HepG2 (cell line): Measurements from ENCODE around the gene ITGA2. TPM values are rescaled to one million over a fixed set of nuclear protein-coding genes. Genes with fewer than 3 reads are reported as not detected.

Source experiments
- ATF1 ChIP-seq: IDR thresholded peaks from 2 replicates; pipeline ENCODE4 v1.6.1; 2016; ENCODE audit warnings: mild to moderate bottlenecking, control low read depth
- FOXC1 ChIP-seq: sonication (generic); formaldehyde crosslinking; IDR thresholded peaks from 2 replicates; pipeline ENCODE4 v1.8.0; 2022; ENCODE audit warnings: mild to moderate bottlenecking, missing genetic modification reagents, borderline replicate concordance
- MBNL3 ChIP-seq: fragments of 250-450 bp; sonication (Bioruptor Pico); conservative IDR thresholded peaks from 2 replicates; pipeline ENCODE4 v1.8.0; 2022; ENCODE audit warnings: mild to moderate bottlenecking, inconsistent platforms
- RARA ChIP-seq: IDR thresholded peaks from 2 replicates; pipeline ENCODE4 v1.6.1; 2016; ENCODE audit warnings: missing genetic modification reagents, missing compliant biosample characterization
- ZMYM4 ChIP-seq: sonication (generic); formaldehyde crosslinking; IDR thresholded peaks from 2 replicates; pipeline ENCODE4 v1.8.1; 2023; ENCODE audit warnings: mild to moderate bottlenecking, missing genetic modification reagents
- polyA plus RNA-seq, 8 experiments: library from polyadenylated mRNA; depleted of rRNA in 3 of 8; stranded (reverse) in 7 of 8; unstranded in 1 of 8; fragments of >200 nt; fragmentation: Illumina TruSeq in 4 of 8; extraction: Trizol in 4 of 8; gene quantifications; 2 replicates each; pipeline versions ENCODE4 v1.2.1 to v1.2.3, GENCODE V29; 2011 to 2016; ENCODE audit warnings: low read depth in 4 of 8, missing spikeins in 1 of 8, mixed read lengths in 1 of 8; ENCODE audit not compliant: insufficient read depth in 1 of 8
- total RNA-seq, 5 experiments: library from RNA; depleted of rRNA; stranded (reverse); fragments of >200 nt; fragmentation: Illumina TruSeq; extraction: Trizol; gene quantifications; 2 replicates each; pipeline ENCODE4 v1.2.3, GENCODE V29; 2016; ENCODE audit warnings: low read depth in 1 of 5
- TF ChIP-seq, protein P1 (sequence below): sonication (generic); formaldehyde crosslinking; IDR thresholded peaks from 2 replicates; pipeline ENCODE4 v1.4.0; 2020; ENCODE audit warnings: missing genetic modification reagents, borderline replicate concordance
- TF ChIP-seq, protein P2 (sequence below), 2 experiments: sonication (generic) in 1 of 2; formaldehyde crosslinking in 1 of 2; IDR thresholded peaks; 2 replicates each; pipeline versions ENCODE4 v1.6.1 to v1.9.0; 2014 to 2022; ENCODE audit warnings: antibody characterized with exemption in 1 of 2, borderline replicate concordance in 1 of 2, inconsistent platforms in 1 of 2, low read depth in 1 of 2, missing genetic modification reagents in 1 of 2
- TF ChIP-seq, protein P3 (sequence below): sonication (generic); formaldehyde crosslinking; IDR thresholded peaks from 2 replicates; pipeline ENCODE4 v1.5.1; 2020; ENCODE audit warnings: mild to moderate bottlenecking, missing genetic modification reagents, borderline replicate concordance
- TF ChIP-seq, protein P4 (sequence below): sonication (generic); formaldehyde crosslinking; IDR thresholded peaks from 2 replicates; pipeline ENCODE4 v1.4.0; 2020; ENCODE audit warnings: missing genetic modification reagents, mild to moderate bottlenecking, borderline replicate concordance
- TF ChIP-seq, protein P5 (sequence below): sonication (generic); formaldehyde crosslinking; IDR thresholded peaks from 2 replicates; pipeline ENCODE4 v1.4.0; 2020; ENCODE audit warnings: missing genetic modification reagents
- TF ChIP-seq, protein P6 (sequence below): sonication (generic); formaldehyde crosslinking; IDR thresholded peaks from 2 replicates; pipeline ENCODE4 v1.4.0; 2020; ENCODE audit warnings: missing genetic modification reagents

ITGA2 gene
- total and polyA plus RNA-seq, 2 of the 13 experiments (the other 11 are each of a cell fraction or from before 2014, with no cell fraction given), result 15.8 to 58.3 TPM

DNA sequence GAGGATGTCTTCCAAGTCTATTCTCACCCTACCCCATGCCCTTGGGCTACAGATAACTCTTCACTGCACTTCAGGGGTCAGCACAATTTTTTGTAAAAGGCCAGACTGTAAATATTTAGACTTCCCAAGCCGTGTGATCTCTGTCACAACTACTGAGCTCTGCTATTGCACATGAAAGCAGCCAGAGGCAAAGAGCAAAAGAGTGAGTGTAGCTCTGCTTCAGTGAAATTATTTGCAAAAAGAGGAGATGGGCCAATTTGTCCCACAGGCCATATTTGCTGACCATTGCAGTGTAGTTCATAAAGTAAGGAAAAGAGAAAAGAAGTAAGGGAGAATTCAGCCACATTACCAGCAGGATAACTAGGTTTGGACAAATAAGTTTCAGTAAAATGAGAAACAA, 127.4 kb downstream of the ITGA2 start (continued):
- TF ChIP-seq FOXC1 (no peak), RARA (peak; percentile 70), MBNL3 (CRISPR knock-in tag) (no peak), ZMYM4 (CRISPR knock-in tag) (peak; percentile 85), ATF1 (CRISPR knock-in tag) (no peak)
- TF ChIP-seq, protein P1, sequence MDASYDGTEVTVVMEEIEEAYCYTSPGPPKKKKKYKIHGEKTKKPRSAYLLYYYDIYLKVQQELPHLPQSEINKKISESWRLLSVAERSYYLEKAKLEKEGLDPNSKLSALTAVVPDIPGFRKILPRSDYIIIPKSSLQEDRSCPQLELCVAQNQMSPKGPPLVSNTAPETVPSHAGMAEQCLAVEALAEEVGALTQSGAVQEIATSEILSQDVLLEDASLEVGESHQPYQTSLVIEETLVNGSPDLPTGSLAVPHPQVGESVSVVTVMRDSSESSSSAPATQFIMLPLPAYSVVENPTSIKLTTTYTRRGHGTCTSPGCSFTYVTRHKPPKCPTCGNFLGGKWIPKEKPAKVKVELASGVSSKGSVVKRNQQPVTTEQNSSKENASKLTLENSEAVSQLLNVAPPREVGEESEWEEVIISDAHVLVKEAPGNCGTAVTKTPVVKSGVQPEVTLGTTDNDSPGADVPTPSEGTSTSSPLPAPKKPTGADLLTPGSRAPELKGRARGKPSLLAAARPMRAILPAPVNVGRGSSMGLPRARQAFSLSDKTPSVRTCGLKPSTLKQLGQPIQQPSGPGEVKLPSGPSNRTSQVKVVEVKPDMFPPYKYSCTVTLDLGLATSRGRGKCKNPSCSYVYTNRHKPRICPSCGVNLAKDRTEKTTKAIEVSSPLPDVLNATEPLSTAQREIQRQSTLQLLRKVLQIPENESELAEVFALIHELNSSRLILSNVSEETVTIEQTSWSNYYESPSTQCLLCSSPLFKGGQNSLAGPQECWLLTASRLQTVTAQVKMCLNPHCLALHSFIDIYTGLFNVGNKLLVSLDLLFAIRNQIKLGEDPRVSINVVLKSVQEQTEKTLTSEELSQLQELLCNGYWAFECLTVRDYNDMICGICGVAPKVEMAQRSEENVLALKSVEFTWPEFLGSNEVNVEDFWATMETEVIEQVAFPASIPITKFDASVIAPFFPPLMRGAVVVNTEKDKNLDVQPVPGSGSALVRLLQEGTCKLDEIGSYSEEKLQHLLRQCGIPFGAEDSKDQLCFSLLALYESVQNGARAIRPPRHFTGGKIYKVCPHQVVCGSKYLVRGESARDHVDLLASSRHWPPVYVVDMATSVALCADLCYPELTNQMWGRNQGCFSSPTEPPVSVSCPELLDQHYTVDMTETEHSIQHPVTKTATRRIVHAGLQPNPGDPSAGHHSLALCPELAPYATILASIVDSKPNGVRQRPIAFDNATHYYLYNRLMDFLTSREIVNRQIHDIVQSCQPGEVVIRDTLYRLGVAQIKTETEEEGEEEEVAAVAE (CRISPR knock-in tag), result no peak
- TF ChIP-seq, protein P2, sequence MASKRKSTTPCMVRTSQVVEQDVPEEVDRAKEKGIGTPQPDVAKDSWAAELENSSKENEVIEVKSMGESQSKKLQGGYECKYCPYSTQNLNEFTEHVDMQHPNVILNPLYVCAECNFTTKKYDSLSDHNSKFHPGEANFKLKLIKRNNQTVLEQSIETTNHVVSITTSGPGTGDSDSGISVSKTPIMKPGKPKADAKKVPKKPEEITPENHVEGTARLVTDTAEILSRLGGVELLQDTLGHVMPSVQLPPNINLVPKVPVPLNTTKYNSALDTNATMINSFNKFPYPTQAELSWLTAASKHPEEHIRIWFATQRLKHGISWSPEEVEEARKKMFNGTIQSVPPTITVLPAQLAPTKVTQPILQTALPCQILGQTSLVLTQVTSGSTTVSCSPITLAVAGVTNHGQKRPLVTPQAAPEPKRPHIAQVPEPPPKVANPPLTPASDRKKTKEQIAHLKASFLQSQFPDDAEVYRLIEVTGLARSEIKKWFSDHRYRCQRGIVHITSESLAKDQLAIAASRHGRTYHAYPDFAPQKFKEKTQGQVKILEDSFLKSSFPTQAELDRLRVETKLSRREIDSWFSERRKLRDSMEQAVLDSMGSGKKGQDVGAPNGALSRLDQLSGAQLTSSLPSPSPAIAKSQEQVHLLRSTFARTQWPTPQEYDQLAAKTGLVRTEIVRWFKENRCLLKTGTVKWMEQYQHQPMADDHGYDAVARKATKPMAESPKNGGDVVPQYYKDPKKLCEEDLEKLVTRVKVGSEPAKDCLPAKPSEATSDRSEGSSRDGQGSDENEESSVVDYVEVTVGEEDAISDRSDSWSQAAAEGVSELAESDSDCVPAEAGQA (IDR thresholded peaks at IDR 0.05; ENCODE audit: low read depth), result no peak
- TF ChIP-seq, protein P2 (CRISPR knock-in tag; IDR thresholded peaks at IDR 0.05; ENCODE audit: borderline replicate concordance), result no peak
- TF ChIP-seq, protein P3, sequence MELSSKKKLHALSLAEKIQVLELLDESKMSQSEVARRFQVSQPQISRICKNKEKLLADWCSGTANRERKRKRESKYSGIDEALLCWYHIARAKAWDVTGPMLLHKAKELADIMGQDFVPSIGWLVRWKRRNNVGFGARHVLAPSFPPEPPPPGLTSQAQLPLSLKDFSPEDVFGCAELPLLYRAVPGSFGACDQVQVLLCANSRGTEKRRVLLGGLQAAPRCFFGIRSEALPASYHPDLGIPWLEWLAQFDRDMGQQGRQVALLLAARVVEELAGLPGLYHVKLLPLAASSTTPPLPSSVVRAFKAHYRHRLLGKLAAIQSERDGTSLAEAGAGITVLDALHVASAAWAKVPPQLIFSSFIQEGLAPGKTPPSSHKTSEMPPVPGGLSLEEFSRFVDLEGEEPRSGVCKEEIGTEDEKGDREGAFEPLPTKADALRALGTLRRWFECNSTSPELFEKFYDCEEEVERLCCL (CRISPR knock-in tag), result no peak
- TF ChIP-seq, protein P4, sequence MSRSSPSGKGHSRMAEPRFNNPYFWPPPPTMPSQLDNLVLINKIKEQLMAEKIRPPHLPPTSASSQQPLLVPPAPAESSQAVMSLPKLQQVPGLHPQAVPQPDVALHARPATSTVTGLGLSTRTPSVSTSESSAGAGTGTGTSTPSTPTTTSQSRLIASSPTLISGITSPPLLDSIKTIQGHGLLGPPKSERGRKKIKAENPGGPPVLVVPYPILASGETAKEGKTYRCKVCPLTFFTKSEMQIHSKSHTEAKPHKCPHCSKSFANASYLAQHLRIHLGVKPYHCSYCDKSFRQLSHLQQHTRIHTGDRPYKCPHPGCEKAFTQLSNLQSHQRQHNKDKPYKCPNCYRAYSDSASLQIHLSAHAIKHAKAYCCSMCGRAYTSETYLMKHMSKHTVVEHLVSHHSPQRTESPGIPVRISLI (CRISPR knock-in tag), result peak; percentile 62; the same call in 1 of the 2 replicates
- TF ChIP-seq, protein P5, sequence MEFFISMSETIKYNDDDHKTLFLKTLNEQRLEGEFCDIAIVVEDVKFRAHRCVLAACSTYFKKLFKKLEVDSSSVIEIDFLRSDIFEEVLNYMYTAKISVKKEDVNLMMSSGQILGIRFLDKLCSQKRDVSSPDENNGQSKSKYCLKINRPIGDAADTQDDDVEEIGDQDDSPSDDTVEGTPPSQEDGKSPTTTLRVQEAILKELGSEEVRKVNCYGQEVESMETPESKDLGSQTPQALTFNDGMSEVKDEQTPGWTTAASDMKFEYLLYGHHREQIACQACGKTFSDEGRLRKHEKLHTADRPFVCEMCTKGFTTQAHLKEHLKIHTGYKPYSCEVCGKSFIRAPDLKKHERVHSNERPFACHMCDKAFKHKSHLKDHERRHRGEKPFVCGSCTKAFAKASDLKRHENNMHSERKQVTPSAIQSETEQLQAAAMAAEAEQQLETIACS (CRISPR knock-in tag), result no peak
- TF ChIP-seq, protein P6, sequence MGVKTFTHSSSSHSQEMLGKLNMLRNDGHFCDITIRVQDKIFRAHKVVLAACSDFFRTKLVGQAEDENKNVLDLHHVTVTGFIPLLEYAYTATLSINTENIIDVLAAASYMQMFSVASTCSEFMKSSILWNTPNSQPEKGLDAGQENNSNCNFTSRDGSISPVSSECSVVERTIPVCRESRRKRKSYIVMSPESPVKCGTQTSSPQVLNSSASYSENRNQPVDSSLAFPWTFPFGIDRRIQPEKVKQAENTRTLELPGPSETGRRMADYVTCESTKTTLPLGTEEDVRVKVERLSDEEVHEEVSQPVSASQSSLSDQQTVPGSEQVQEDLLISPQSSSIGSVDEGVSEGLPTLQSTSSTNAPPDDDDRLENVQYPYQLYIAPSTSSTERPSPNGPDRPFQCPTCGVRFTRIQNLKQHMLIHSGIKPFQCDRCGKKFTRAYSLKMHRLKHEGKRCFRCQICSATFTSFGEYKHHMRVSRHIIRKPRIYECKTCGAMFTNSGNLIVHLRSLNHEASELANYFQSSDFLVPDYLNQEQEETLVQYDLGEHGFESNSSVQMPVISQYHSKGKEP, result no peak
